22Rv1 (cell line): ENCODE measurements around the gene RPTOR.

Experiments
- ZFX ChIP-seq: fragments of 450-650 bp; IDR thresholded peaks from 2 replicates; pipeline ENCODE4 v1.6.1; 2017; ENCODE audit warnings: antibody characterized with exemption, borderline replicate concordance
- TF ChIP-seq, protein P1 (sequence below): fragments of 450-650 bp; IDR thresholded peaks from 2 replicates; pipeline ENCODE4 v1.5.1; 2017; ENCODE audit warnings: mild to moderate bottlenecking

DNA sequence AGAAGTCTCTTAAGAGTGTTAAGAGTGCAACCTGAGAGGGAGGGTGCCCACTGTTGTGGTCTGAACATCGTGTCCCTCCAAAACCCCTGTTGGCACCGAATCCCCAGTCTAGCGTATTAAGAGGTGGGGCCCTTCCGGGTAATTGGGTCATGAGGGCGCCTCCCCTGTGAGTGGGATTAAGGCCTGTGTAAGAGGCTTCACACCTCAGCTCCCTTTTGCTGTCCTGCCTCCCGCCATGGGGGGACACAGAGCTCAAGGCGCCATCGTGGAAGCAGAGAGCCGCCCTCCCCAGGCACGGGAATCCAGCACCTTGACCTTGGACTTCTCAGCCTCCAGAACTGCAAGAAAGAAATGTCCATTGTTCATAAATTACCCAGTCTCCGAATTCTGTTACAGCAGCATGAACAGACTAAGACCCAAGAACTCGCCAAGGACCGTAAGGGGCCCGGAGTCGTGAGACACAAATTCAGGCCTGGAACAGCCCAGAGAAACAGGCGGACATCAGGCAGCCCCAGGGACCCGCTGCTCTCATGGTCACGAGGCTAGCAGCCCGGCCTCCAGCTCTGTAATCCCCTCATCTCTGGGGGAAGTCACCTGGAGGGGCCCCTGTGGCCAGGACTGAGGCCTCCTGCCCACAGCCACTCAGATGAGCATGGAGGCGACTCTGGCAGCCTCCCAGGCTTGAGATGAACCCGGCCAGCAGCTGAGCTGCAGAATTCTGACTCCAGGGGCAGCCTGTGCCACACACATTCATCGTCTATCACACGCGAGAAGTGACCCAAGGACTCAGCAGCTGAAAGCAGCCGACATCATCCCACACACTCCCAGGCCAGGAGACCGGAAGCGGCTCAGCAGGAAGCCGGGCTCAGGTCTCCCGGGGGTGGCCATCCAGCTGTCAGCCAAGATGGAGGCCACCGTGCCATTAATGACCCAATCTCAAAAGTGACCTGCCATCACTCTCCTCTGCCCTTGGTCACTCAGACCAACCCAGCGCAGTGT is 434.2 kb downstream of the RPTOR start:
- TF ChIP-seq, protein P1, sequence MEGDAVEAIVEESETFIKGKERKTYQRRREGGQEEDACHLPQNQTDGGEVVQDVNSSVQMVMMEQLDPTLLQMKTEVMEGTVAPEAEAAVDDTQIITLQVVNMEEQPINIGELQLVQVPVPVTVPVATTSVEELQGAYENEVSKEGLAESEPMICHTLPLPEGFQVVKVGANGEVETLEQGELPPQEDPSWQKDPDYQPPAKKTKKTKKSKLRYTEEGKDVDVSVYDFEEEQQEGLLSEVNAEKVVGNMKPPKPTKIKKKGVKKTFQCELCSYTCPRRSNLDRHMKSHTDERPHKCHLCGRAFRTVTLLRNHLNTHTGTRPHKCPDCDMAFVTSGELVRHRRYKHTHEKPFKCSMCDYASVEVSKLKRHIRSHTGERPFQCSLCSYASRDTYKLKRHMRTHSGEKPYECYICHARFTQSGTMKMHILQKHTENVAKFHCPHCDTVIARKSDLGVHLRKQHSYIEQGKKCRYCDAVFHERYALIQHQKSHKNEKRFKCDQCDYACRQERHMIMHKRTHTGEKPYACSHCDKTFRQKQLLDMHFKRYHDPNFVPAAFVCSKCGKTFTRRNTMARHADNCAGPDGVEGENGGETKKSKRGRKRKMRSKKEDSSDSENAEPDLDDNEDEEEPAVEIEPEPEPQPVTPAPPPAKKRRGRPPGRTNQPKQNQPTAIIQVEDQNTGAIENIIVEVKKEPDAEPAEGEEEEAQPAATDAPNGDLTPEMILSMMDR, result no peak
- no peak for TF ChIP-seq ZFX
